BE2C (cell line): ENCODE measurements around the gene BCL2A1.
"Not testable (repeated sequence)": the region's sequence is repeated elsewhere in the genome, so short reads cannot be mapped to it uniquely, and the experiment has no call there.

ENCODE experiments used
- DNase-seq: peaks from one replicate; pipeline ENCODE4 v3.0.0-alpha.2; 2020
- H3K27me3 ChIP-seq: fragments of 250-450 bp; sonication (Bioruptor Pico); 2 replicates; pipeline ENCODE4 v1.5.1; 2020; ENCODE audit warnings: mild to moderate bottlenecking
- H3K36me3 ChIP-seq: fragments of 250-450 bp; sonication (Bioruptor Pico); 2 replicates; pipeline ENCODE4 v1.5.1; 2020; ENCODE audit warnings: mild to moderate bottlenecking
- H3K4me1 ChIP-seq: fragments of 250-450 bp; sonication (Bioruptor Pico); 2 replicates; pipeline ENCODE4 v1.5.1; 2020
- H3K4me3 ChIP-seq: 2 replicates; pipeline ENCODE4 v1.5.1; 2011; ENCODE audit warnings: low read depth, low read length
- H3K9me3 ChIP-seq: fragments of 250-450 bp; sonication (Bioruptor Pico); 2 replicates; pipeline ENCODE4 v1.5.1; 2020
- TF ChIP-seq, protein P1 (sequence below): IDR thresholded peaks from 2 replicates; pipeline ENCODE4 v1.5.1; 2012; ENCODE audit warnings: mild to moderate bottlenecking, low read depth, low read length

Gene BCL2A1

DNA sequence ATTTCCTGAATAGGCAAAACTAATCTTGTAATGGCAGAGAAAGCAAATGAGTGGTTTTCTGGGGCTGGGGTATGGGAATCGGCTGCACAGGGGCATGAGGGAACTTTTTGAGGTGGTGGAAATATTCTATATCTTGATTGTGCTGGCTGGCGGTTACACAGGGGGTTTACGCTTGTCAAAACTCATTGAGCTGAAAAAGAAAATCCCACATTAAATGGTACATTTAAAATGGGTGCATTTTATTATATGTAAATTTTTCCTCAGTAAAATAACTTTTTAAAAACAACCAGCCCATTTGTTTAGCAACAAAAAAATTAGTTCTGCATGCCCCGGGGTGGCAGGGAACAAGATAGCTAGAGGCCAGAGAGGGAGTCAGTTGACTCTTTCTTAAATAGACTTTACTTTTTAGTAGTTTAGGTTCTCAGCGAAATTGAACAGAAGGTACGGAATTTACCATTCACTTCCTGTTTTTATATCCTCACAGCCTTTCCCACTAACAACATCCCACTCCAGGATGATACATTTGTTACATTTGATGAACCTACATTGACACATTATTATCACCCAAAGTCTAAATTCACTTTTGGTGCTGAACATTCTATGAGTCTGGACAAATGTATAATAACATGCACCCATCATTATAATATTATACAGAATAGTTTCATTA, 41.2 kb upstream of the BCL2A1 start:
- Histone ChIP-seq H3K36me3 (no peaks in the 10 kb centered on the region), H3K4me1 (no peaks in the 10 kb centered on the region), H3K9me3 (no peaks in the 10 kb centered on the region), H3K27me3 (no peaks in the 10 kb centered on the region), H3K4me3 (no peak overlapping the region)
- no peak for DNase-seq
- TF ChIP-seq, protein P1, sequence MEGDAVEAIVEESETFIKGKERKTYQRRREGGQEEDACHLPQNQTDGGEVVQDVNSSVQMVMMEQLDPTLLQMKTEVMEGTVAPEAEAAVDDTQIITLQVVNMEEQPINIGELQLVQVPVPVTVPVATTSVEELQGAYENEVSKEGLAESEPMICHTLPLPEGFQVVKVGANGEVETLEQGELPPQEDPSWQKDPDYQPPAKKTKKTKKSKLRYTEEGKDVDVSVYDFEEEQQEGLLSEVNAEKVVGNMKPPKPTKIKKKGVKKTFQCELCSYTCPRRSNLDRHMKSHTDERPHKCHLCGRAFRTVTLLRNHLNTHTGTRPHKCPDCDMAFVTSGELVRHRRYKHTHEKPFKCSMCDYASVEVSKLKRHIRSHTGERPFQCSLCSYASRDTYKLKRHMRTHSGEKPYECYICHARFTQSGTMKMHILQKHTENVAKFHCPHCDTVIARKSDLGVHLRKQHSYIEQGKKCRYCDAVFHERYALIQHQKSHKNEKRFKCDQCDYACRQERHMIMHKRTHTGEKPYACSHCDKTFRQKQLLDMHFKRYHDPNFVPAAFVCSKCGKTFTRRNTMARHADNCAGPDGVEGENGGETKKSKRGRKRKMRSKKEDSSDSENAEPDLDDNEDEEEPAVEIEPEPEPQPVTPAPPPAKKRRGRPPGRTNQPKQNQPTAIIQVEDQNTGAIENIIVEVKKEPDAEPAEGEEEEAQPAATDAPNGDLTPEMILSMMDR, result no peak

- no peak overlapping the region for H3K4me3 ChIP-seq
- DNase-seq, result no peak
- H3K27me3 ChIP-seq, result no peaks in the 10 kb centered on the region
- TF ChIP-seq, protein P1, result no peak
- H3K4me1 ChIP-seq, result no peaks in the 10 kb centered on the region
- H3K36me3 ChIP-seq, result no peaks in the 10 kb centered on the region
- H3K9me3 ChIP-seq, result no peaks in the 10 kb centered on the region
Observed at GRCh38 chr15:80011596-80011995, 40.6 kb upstream of the BCL2A1 start.

DNA sequence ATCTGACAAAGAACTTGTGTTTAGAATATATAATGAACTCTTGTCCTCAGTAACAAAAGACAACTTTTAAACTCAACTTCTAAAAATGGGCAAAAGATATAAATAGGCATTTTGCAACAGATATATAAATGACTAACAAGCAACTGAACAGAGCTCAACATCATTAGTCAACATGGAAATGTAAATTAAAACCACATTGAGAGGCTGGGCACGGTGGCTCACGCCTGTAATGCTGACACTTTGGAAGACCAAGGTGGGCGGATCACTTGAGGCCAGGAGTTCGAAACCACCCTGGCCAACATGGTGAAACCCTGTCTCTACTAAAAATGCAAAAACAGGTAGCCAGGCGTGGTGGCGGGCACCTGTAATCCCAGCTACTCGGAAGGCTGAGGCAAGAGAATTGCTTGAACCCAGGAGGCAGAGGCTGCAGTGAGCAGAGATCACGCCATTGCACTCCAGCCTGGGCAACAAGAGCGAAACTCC, 40.1 kb upstream of the BCL2A1 start:
- not testable (repeated sequence) for H3K4me3 ChIP-seq, H3K9me3 ChIP-seq, H3K27me3 ChIP-seq, H3K36me3 ChIP-seq, H3K4me1 ChIP-seq, DNase-seq

- TF ChIP-seq, protein P1, result no peak
- H3K4me1 ChIP-seq, result no peaks in the 10 kb centered on the region
- H3K36me3 ChIP-seq, result no peaks in the 10 kb centered on the region
- H3K4me3 ChIP-seq, result no peak overlapping the region
- no peaks in the 10 kb centered on the region for H3K27me3 ChIP-seq
- H3K9me3 ChIP-seq, result no peaks in the 10 kb centered on the region
- no peak for DNase-seq
Observed at GRCh38 chr15:80010131-80010673, 39.2 kb upstream of the BCL2A1 start.

- Histone ChIP-seq H3K9me3 (no peaks in the 10 kb centered on the region), H3K4me1 (no peaks in the 10 kb centered on the region), H3K4me3 (no peak overlapping the region), H3K27me3 (no peaks in the 10 kb centered on the region), H3K36me3 (no peaks in the 10 kb centered on the region)
- no peak for DNase-seq
- TF ChIP-seq, protein P1, result no peak
Observed at GRCh38 chr15:80007532-80007931, 36.5 kb upstream of the BCL2A1 start.

- no peak for DNase-seq
- no peaks in the 10 kb centered on the region for H3K27me3 ChIP-seq
- H3K9me3 ChIP-seq, result no peaks in the 10 kb centered on the region
- H3K36me3 ChIP-seq, result no peaks in the 10 kb centered on the region
- no peaks in the 10 kb centered on the region for H3K4me1 ChIP-seq
- no peak overlapping the region for H3K4me3 ChIP-seq
- TF ChIP-seq, protein P1, result no peak
Observed at GRCh38 chr15:80006946-80007345, 36.0 kb upstream of the BCL2A1 start.
